GM12874 (cell line): ENCODE data around the gene PARD3.

ENCODE experiments used
- CTCF ChIP-seq: IDR thresholded peaks from 2 replicates; pipeline ENCODE4 v1.5.1; 2011; ENCODE audit warnings: low read depth, mild to moderate bottlenecking, control low read depth, low read length, moderate library complexity; ENCODE audit not compliant: insufficient read depth

PARD3 gene

DNA sequence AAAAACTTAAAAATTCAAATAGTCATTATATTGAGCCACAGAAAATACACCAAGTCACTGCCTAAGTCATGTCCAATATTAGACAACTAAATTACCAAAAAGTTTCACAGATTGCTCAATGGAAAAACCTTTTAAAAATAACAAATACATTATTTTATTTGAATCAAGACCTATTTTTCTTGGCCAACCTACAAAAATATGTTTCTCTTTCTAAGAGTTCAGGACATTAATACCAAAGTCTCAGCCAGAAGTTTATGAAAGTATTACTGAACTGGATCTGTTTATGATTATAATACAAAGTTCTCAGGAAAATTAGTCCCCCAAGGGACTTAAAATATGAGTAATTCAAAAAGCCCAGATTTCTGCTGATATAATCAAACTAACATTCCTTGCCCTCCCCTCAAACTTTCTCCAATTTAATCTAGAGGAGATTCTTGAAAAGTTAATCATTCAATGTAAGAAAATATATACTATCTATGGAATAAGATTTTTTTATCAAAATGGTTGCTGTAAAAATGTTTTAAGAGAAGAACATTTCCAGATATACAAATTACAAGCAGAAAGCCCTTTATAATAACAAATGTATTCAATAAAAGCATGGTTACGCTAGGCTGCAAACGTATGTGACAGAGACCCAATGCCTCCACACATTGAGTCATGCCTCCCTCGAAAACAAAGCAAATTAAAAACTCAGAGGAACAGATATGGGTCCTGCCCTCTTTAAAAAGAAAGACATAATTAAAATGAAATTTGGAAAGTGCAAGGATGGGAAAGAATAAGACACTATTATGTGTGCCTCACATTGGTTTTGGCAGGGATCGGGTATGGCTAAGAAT lies 381.6 kb downstream of the PARD3 start:
- no peak for TF ChIP-seq CTCF

- no peak for TF ChIP-seq CTCF
Measured at GRCh38 chr10:34432589-34432988, 382.5 kb downstream of the PARD3 start.

DNA sequence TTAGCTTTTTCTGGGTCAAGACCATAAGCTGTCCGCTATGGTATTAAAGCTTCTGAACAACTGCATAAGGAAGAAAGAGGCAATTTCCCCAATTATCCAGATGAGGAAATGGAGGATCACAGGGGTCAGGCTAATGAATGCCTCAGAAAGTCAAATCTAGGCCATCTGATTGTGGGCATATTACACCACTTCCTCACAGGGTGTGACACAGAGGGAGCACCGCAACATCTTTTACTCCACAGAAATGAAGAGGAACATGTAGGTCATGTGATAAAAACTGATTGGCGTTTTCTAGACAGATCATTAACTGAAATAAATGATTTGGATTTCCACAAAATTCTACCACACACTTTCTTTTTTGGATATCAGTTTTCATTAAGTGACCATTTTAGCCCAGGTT lies 384.4 kb downstream of the PARD3 start:
- TF ChIP-seq CTCF: no peak

GRCh38 chr10:34428501-34428900 lies 386.6 kb downstream of the PARD3 start:
- no peak for TF ChIP-seq CTCF

- TF ChIP-seq CTCF: no peak
Measured at GRCh38 chr10:34427911-34428216, 387.2 kb downstream of the PARD3 start.

DNA sequence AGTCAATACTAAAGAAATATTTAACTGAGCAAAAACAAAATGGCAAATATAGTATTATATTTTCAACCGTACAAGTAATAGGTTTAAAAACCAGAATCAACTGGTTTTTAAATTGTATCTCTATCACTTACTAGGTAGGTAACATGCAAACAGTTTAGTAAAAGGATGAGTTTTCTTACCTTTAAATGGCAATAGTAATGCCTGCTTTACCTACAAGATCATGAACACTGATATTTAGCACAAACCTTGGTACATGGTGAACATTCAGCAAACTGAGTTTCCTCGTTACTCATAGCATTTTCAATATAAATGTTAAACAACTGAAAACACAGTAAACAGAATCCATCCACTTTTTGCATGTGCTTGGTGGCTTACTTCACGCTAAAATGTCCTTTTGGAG lies 389.1 kb downstream of the PARD3 start:
- no peak for TF ChIP-seq CTCF

- TF ChIP-seq CTCF: no peak
Measured at GRCh38 chr10:34423673-34424625, 391.1 kb downstream of the PARD3 start.
